Endodermal cell (in vitro differentiated cells): ENCODE results near the gene PDE5A. TPM values are rescaled to one million over a fixed set of nuclear protein-coding genes. Genes with fewer than 3 reads are reported as not detected.

Source experiments
- DNase-seq: peaks from one replicate; pipeline ENCODE4 v3.0.0-alpha.2; 2017
- H3K27ac ChIP-seq: 2 replicates; pipeline ENCODE4 v1.5.1; 2013; ENCODE audit warnings: mild to moderate bottlenecking, low read depth, low read length, moderate library complexity
- H3K27me3 ChIP-seq: 2 replicates; pipeline ENCODE4 v1.6.1; 2013; ENCODE audit warnings: mild to moderate bottlenecking, low read length, moderate library complexity; ENCODE audit not compliant: insufficient read depth, control insufficient read depth, poor library complexity, severe bottlenecking
- H3K36me3 ChIP-seq: 2 replicates; pipeline ENCODE4 v1.7.0; 2013; ENCODE audit warnings: mild to moderate bottlenecking, low read length, moderate library complexity; ENCODE audit not compliant: control insufficient read depth, insufficient read depth
- H3K4me1 ChIP-seq: one replicate; pipeline ENCODE4 v1.7.0; 2013; ENCODE audit warnings: low read length; ENCODE audit not compliant: control insufficient read depth, insufficient read depth
- H3K4me3 ChIP-seq: 2 replicates; pipeline ENCODE4 v1.5.1; 2013; ENCODE audit warnings: mild to moderate bottlenecking, low read length, moderate library complexity
- H3K9ac ChIP-seq: 2 replicates; pipeline ENCODE4 v1.6.1; 2013; ENCODE audit warnings: mild to moderate bottlenecking, low read length, moderate library complexity; ENCODE audit not compliant: poor library complexity, severe bottlenecking; ENCODE audit errors: extremely low read depth
- H3K9me3 ChIP-seq: 2 replicates; pipeline ENCODE4 v1.6.1; 2013; ENCODE audit warnings: mild to moderate bottlenecking, low read length, moderate library complexity; ENCODE audit not compliant: control insufficient read depth
- H3K27ac Mint-ChIP-seq: 2 replicates; pipeline ENCODE4 v1.8.0; 2020; ENCODE audit warnings: mixed read lengths
- H3K27me3 Mint-ChIP-seq: 2 replicates; pipeline ENCODE4 v1.8.0; 2021; ENCODE audit warnings: mild to moderate bottlenecking, mixed read lengths; ENCODE audit not compliant: insufficient read depth
- H3K36me3 Mint-ChIP-seq: 2 replicates; pipeline ENCODE4 v1.8.0; 2020; ENCODE audit warnings: low read depth, mixed read lengths
- H3K4me1 Mint-ChIP-seq: 2 replicates; pipeline ENCODE4 v1.8.0; 2020; ENCODE audit warnings: mixed read lengths
- H3K4me3 Mint-ChIP-seq: 2 replicates; pipeline ENCODE4 v1.8.0; 2020; ENCODE audit warnings: mild to moderate bottlenecking, moderate library complexity, mixed read lengths
- H3K9me3 Mint-ChIP-seq: 2 replicates; pipeline ENCODE4 v1.8.0; 2020; ENCODE audit warnings: mild to moderate bottlenecking, mixed read lengths
- WGBS, 2 experiments: methylation state at CpG; one replicate each; pipeline versions ENCODE4 v1.1.5 to v1.1.7; 2013; ENCODE audit warnings: missing lambda C conversion rate in 2 of 2, mixed read lengths in 1 of 2; ENCODE audit not compliant: insufficient coverage in 1 of 2, insufficient read length in 1 of 2; 5-methylcytosine and 5-hydroxymethylcytosine counted together
- total RNA-seq, 2 donors: library from RNA; stranded (reverse); fragmentation: NEBNext Ultra II Directional in 1 of 2; extraction: Animal tissue kit (Norgen Biotek cat#: 25700) in 1 of 2; gene quantifications; 2 replicates in 1 of 2; 3 replicates in 1 of 2; pipeline ENCODE4 v1.2.1, GENCODE V29; 2021
- TF ChIP-seq, protein P1 (sequence below): fragments of 200-600 bp; sonication (generic); conservative IDR thresholded peaks from 2 replicates; pipeline ENCODE4 v1.5.0; 2021; ENCODE audit warnings: antibody characterized with exemption, mild to moderate bottlenecking

PDE5A gene
- total RNA-seq, 2 donors from 2014 or later = 36.3 to 37.8 TPM

DNA sequence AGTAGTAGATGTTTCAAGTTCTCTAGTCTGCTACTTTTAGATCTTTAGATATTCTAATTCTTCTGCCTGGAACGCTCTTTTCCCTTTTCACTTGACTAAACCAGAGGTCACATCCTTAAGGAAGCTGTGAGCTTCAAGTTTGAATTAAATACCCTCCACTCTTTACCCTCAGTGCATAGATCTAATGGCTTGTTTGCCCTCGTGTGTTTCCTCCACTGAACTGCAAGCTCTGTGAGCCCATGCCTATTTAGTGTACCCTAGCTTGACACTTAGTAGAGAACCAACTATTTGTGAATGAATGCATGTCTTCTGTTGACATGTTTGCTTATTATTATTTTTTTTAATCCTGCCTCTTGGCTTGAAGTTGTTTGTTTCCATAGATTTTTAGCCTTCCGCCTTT lies 138.3 kb downstream of the PDE5A start:
- Mint-ChIP-seq H3K4me3 (no peak overlapping the region), H3K27ac (no peak overlapping the region), H3K36me3 (peaks cover 7% of the 10 kb centered on the region), H3K27me3 (no peaks in the 10 kb centered on the region), H3K4me1 (no peaks in the 10 kb centered on the region), H3K9me3 (peaks cover 15% of the 10 kb centered on the region)
- Histone ChIP-seq H3K4me1 (no peaks in the 10 kb centered on the region), H3K27me3 (no peaks in the 10 kb centered on the region), H3K9ac (no peak overlapping the region), H3K9me3 (peaks cover 4% of the 10 kb centered on the region), H3K4me3 (no peak overlapping the region), H3K27ac (no peak overlapping the region), H3K36me3 (peaks cover 20% of the 10 kb centered on the region)
- DNase-seq = peak; percentile 63
- TF ChIP-seq, protein P1, sequence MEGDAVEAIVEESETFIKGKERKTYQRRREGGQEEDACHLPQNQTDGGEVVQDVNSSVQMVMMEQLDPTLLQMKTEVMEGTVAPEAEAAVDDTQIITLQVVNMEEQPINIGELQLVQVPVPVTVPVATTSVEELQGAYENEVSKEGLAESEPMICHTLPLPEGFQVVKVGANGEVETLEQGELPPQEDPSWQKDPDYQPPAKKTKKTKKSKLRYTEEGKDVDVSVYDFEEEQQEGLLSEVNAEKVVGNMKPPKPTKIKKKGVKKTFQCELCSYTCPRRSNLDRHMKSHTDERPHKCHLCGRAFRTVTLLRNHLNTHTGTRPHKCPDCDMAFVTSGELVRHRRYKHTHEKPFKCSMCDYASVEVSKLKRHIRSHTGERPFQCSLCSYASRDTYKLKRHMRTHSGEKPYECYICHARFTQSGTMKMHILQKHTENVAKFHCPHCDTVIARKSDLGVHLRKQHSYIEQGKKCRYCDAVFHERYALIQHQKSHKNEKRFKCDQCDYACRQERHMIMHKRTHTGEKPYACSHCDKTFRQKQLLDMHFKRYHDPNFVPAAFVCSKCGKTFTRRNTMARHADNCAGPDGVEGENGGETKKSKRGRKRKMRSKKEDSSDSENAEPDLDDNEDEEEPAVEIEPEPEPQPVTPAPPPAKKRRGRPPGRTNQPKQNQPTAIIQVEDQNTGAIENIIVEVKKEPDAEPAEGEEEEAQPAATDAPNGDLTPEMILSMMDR = peak; percentile 73
- 75 to 100% methylated on average over 2 to 3 of the region's 3 CpGs for WGBS, 2 experiments

GRCh38 chr4:119489305-119489704 lies 139.3 kb downstream of the PDE5A start:
- peaks cover 13% of the 10 kb centered on the region for H3K36me3 ChIP-seq
- H3K9ac ChIP-seq = no peak overlapping the region
- Mint-ChIP-seq H3K27me3 (no peaks in the 10 kb centered on the region), H3K9me3 (peaks cover 25% of the 10 kb centered on the region), H3K4me3 (no peak overlapping the region), H3K27ac (no peak overlapping the region), H3K4me1 (no peaks in the 10 kb centered on the region), H3K36me3 (peaks cover 12% of the 10 kb centered on the region)
- H3K4me1 ChIP-seq = no peaks in the 10 kb centered on the region
- no peak overlapping the region for H3K27ac ChIP-seq
- 83 to 96% methylated on average over 1 to 3 of the region's 3 CpGs for WGBS, 2 experiments
- TF ChIP-seq, protein P1 = no peak
- no peaks in the 10 kb centered on the region for H3K27me3 ChIP-seq
- DNase-seq = no peak
- H3K9me3 ChIP-seq = peaks cover 15% of the 10 kb centered on the region
- H3K4me3 ChIP-seq = no peak overlapping the region

GRCh38 chr4:119480331-119480730 lies 148.3 kb downstream of the PDE5A start:
- H3K27me3 Mint-ChIP-seq = no peaks in the 10 kb centered on the region
- no peaks in the 10 kb centered on the region for H3K27me3 ChIP-seq
- peaks cover 58% of the 10 kb centered on the region for H3K36me3 ChIP-seq
- peaks cover 8% of the 10 kb centered on the region for H3K4me1 Mint-ChIP-seq
- no peak for DNase-seq
- no peak overlapping the region for H3K9ac ChIP-seq
- 95% methylated on average over 1 of the region's 1 CpG; no CpG with 5 or more reads in 1 of the 2 experiments for WGBS, 2 experiments
- H3K27ac ChIP-seq = no peak overlapping the region
- peaks cover 45% of the 10 kb centered on the region for H3K9me3 ChIP-seq
- peaks cover 4% of the 10 kb centered on the region for H3K4me1 ChIP-seq
- no peak overlapping the region for H3K4me3 Mint-ChIP-seq
- H3K27ac Mint-ChIP-seq = no peak overlapping the region
- peaks cover 67% of the 10 kb centered on the region for H3K36me3 Mint-ChIP-seq
- TF ChIP-seq, protein P1 = no peak
- H3K4me3 ChIP-seq = no peak overlapping the region
- H3K9me3 Mint-ChIP-seq = peaks cover 36% of the 10 kb centered on the region
